ENCODE results near the gene PFKP.
A peak's percentile ranks its signal among the peaks of the same experiment; 100 is the strongest.

The PFKP gene

DNA sequence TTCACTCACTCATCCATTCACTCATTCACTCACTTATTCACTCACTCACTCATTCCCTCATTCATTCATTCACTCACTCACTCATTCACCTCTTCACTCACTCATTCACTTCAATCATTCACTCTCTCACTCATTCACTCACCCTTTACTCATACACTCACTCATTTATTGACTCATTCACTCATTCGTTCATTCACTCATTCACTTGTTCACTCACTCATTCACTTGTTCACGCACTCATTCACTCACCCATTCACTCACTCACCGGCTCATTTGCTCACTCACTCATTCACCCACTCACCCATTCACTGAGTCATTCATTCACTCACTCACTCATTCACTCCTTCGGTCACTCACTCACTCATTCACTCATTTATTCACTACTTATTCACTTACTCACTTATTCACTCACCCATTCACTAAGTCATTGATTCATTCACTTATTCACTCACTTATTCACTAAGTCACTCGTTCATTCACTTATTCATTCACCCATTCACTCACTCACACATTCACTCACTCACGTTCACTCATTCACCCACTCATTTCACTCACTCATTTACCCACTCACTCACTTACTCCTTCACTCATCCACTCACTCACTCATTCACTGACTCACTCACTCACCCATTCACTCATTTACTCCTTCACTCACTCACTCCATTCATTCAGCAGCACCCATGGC is 4.7 kb upstream of the PFKP start:
- H3K4me3 ChIP-seq (replicated peaks in 1 of 2; ENCODE audit: low read depth in 2 of 2, low read length in 2 of 2), result no peak overlapping the region
- no peak for DNase-seq (ENCODE audit: low read depth in 2 of 2)
- TF ChIP-seq, protein P1, sequence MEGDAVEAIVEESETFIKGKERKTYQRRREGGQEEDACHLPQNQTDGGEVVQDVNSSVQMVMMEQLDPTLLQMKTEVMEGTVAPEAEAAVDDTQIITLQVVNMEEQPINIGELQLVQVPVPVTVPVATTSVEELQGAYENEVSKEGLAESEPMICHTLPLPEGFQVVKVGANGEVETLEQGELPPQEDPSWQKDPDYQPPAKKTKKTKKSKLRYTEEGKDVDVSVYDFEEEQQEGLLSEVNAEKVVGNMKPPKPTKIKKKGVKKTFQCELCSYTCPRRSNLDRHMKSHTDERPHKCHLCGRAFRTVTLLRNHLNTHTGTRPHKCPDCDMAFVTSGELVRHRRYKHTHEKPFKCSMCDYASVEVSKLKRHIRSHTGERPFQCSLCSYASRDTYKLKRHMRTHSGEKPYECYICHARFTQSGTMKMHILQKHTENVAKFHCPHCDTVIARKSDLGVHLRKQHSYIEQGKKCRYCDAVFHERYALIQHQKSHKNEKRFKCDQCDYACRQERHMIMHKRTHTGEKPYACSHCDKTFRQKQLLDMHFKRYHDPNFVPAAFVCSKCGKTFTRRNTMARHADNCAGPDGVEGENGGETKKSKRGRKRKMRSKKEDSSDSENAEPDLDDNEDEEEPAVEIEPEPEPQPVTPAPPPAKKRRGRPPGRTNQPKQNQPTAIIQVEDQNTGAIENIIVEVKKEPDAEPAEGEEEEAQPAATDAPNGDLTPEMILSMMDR (IDR thresholded peaks at IDR 0.05; ENCODE audit: low read depth, low read length), result no peak

GRCh38 chr10:3064423-3064822 is 2.9 kb upstream of the PFKP start:
- TF ChIP-seq, protein P1 (IDR thresholded peaks at IDR 0.05; ENCODE audit: low read depth, low read length), result no peak
- no peak overlapping the region for H3K4me3 ChIP-seq (replicated peaks in 1 of 2; ENCODE audit: low read depth in 2 of 2, low read length in 2 of 2)
- no peak for DNase-seq (ENCODE audit: low read depth in 2 of 2)

DNA sequence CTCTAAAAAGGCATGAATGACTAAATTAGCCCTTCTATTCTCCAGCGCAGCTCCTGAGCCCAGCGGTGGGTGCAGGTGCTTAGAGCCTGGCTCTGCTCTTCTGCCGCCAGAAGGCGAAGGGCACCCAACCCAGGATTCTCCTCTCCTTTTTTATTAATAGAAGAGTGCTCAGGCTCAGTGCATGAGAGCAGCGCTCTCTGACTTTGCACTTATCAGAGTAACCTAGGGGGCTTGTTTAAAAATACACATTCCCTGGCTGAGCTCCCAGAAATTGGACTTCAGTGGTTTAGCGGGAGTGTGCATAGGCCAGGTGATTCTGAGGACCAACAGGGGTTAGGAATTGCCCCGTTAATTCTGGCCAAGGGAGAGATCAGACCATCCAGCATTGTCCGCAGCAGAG is 1.7 kb upstream of the PFKP start:
- TF ChIP-seq, protein P1 (IDR thresholded peaks at IDR 0.05; ENCODE audit: low read depth, low read length), result no peak
- no peak for DNase-seq (ENCODE audit: low read depth in 2 of 2)
- no peak overlapping the region for H3K4me3 ChIP-seq (replicated peaks in 1 of 2; ENCODE audit: low read depth in 2 of 2, low read length in 2 of 2)

DNA sequence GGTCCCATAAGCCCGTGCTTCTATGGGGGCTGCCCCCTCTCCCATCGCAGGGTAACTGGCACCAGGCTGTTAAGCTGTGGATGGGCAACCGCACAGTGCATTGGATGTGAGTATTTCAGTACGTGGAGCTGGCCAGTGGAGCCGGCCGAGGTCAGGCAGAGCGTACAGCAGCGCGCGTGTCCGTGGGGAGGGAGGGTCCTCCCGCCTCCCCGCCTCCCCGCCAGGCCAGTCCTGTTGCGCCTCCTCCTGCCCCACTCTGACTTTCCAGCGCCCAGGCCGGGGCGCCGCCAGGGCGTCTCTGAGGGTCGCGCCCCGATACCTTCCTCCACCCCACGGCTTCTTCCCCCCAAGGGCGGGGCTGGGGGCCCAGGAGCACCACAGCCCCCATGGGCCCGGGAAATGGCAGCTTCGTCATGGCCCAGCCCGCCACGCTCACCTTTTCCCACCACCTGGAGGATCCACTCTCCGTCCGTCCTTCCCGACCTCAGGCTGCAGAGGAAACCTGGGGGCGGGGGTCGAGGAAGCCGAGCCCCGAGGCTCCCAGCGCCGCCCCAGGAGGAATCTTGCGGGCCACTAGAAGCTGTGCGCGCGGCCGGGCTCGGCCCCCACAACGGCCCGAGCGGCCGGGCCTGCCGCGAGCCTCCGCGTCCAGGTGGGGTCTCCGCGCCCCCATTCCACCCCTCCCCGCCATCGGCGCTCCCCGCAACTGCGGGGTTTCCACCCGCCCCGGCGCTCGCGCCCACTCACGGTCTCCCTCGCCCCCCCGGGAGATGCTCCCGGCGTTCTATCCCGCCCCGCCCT is 831 bp upstream of the PFKP start:
- peak overlapping the region; percentile 50 to 68 for H3K4me3 ChIP-seq (replicated peaks in 1 of 2; ENCODE audit: low read depth in 2 of 2, low read length in 2 of 2)
- no peak for DNase-seq (ENCODE audit: low read depth in 2 of 2)
- TF ChIP-seq, protein P1 (IDR thresholded peaks at IDR 0.05; ENCODE audit: low read depth, low read length), result no peak

GRCh38 chr10:3067859-3068179 is 471 bp downstream of the PFKP start:
- peak overlapping the region; percentile 68 to 84 for H3K4me3 ChIP-seq (replicated peaks in 1 of 2; ENCODE audit: low read depth in 2 of 2, low read length in 2 of 2)
- TF ChIP-seq, protein P1 (IDR thresholded peaks at IDR 0.05; ENCODE audit: low read depth, low read length), result no peak
- no peak for DNase-seq (ENCODE audit: low read depth in 2 of 2)

- TF ChIP-seq, protein P1 (IDR thresholded peaks at IDR 0.05; ENCODE audit: low read depth, low read length), result peak; percentile 28
Measured at GRCh38 chr10:3068201-3068967, 1.0 kb downstream of the PFKP start.

More at GRCh38 chr10:3068201-3068967, 1.0 kb downstream of the PFKP start:
- DNase-seq (ENCODE audit: low read depth in 2 of 2), result peak; percentile 70 to 79
- H3K4me3 ChIP-seq (replicated peaks in 1 of 2; ENCODE audit: low read depth in 2 of 2, low read length in 2 of 2), result peak overlapping the region; percentile 68 to 84

All from cardiac fibroblast (primary cell).